Lower lobe of right lung (tissue), 2 donors: ENCODE measurements around the gene GDF9. TPM values are rescaled to one million over a fixed set of nuclear protein-coding genes. Genes with fewer than 3 reads are reported as not detected.

ENCODE experiments used
- ATAC-seq, 2 donors: fragments of 200-7000 bp; cut with Tn5 transposase; one replicate each; pipeline ENCODE4 v1.9.1; 2020 to 2022; ENCODE audit warnings: mild to moderate bottlenecking in 2 of 2, moderate library complexity in 2 of 2
- DNase-seq: peaks from one replicate; pipeline ENCODE4 v3.0.0-alpha.2; 2020
- H3K27ac ChIP-seq: fragments of 200-600 bp; one replicate; pipeline ENCODE4 v1.8.0; 2022
- H3K27me3 ChIP-seq: fragments of 200-600 bp; one replicate; pipeline ENCODE4 v1.8.0; 2022; ENCODE audit warnings: low read depth
- H3K36me3 ChIP-seq: fragments of 200-600 bp; one replicate; pipeline ENCODE4 v1.8.0; 2022; ENCODE audit warnings: mild to moderate bottlenecking
- H3K4me1 ChIP-seq: fragments of 200-600 bp; one replicate; pipeline ENCODE4 v1.8.0; 2022
- H3K4me3 ChIP-seq: fragments of 200-600 bp; one replicate; pipeline ENCODE4 v1.8.0; 2022; ENCODE audit warnings: mild to moderate bottlenecking
- H3K9me3 ChIP-seq: fragments of 200-600 bp; one replicate; pipeline ENCODE4 v1.8.0; 2022
- CTCF ChIP-seq: fragments of 200-600 bp; IDR thresholded peaks from one replicate; pipeline ENCODE4 v1.8.0; 2022; ENCODE audit warnings: antibody characterized with exemption, mild to moderate bottlenecking
- intact Hi-C: fragments of 100-400 bp; cut with DNase I; formaldehyde crosslinking; loops from one replicate; pipeline ENCODE4 v1.11.0; 2022
- total RNA-seq: library from RNA; stranded (reverse); fragmentation: NEBNext Ultra II Directional; extraction: Animal tissue kit (Norgen Biotek cat#: 25700); gene quantifications from one replicate; pipeline ENCODE4 v1.2.1, GENCODE V29; 2021
- donor health status: DM: no; HTN: yes; CAD: no; lungs with severe emphysema.

The GDF9 gene
- total RNA-seq, 1 donor from 2014 or later: 0.15 TPM

- Histone ChIP-seq H3K9me3 (no peaks in the 10 kb centered on the region), H3K4me3 (no peak within 1 kb of the TSS), H3K4me1 (peaks cover 5% of the 10 kb centered on the region), H3K36me3 (peaks cover 55% of the 10 kb centered on the region), H3K27ac (no peak within 1 kb of the TSS), H3K27me3 (no peaks in the 10 kb centered on the region)
- ATAC-seq: peak; percentile 50 to 53
- no peak for TF ChIP-seq CTCF
- intact Hi-C loops: no loop called here
- no peak for DNase-seq
Measured at GRCh38 chr5:132873119-132873929, 7.1 kb upstream of the GDF9 start, which contains the start of gene LEAP2. TSS of gene LEAP2 (plus strand) at chr5:132873668. CDS start at chr5:132873695, 27 bp downstream.

- H3K27ac ChIP-seq: no peak overlapping the region
- DNase-seq: no peak
Measured at GRCh38 chr5:132872788-132873118, 6.5 kb upstream of the GDF9 start.

GRCh38 chr5:132871459-132872284 lies 5.4 kb upstream of the GDF9 start:
- DNase-seq (no peak), ATAC-seq (no peak)
- no peak overlapping the region for H3K27ac ChIP-seq
- no peak overlapping the region for H3K4me3 ChIP-seq
- H3K4me1 ChIP-seq: peaks cover 19% of the 10 kb centered on the region
- no peaks in the 10 kb centered on the region for H3K27me3 ChIP-seq
- no peak for TF ChIP-seq CTCF
- peaks cover 48% of the 10 kb centered on the region for H3K36me3 ChIP-seq
- intact Hi-C loops: no loop called here
- no peaks in the 10 kb centered on the region for H3K9me3 ChIP-seq

More at GRCh38 chr5:132872788-132873118, 6.5 kb upstream of the GDF9 start:
- Histone ChIP-seq H3K9me3 (no peaks in the 10 kb centered on the region), H3K4me1 (peaks cover 11% of the 10 kb centered on the region), H3K4me3 (no peak overlapping the region), H3K36me3 (peaks cover 55% of the 10 kb centered on the region), H3K27me3 (no peaks in the 10 kb centered on the region)
- intact Hi-C loops: no loop called here
- TF ChIP-seq CTCF: no peak
- ATAC-seq: no peak

GRCh38 chr5:132870801-132871200 lies 4.5 kb upstream of the GDF9 start:
- ATAC-seq (no peak), DNase-seq (no peak)
- H3K9me3 ChIP-seq: no peaks in the 10 kb centered on the region
- H3K4me3 ChIP-seq: no peak overlapping the region
- no peak for TF ChIP-seq CTCF
- intact Hi-C loops: no loop called here
- H3K36me3 ChIP-seq: peaks cover 46% of the 10 kb centered on the region
- H3K4me1 ChIP-seq: peaks cover 22% of the 10 kb centered on the region
- H3K27me3 ChIP-seq: no peaks in the 10 kb centered on the region
- no peak overlapping the region for H3K27ac ChIP-seq

- no peak for ATAC-seq
- DNase-seq: no peak
- no peak overlapping the region for H3K4me3 ChIP-seq
- peaks cover 40% of the 10 kb centered on the region for H3K36me3 ChIP-seq
- H3K27me3 ChIP-seq: no peaks in the 10 kb centered on the region
- intact Hi-C loops: no loop called here
- H3K9me3 ChIP-seq: no peaks in the 10 kb centered on the region
- no peak for TF ChIP-seq CTCF
- H3K4me1 ChIP-seq: peaks cover 27% of the 10 kb centered on the region
- H3K27ac ChIP-seq: no peak overlapping the region
Measured at GRCh38 chr5:132868754-132869153, 2.5 kb upstream of the GDF9 start.
